DMS53 (cell line): ENCODE data around the gene SBNO2.
"Not testable (repeated sequence)": the region's sequence is repeated elsewhere in the genome, so short reads cannot be mapped to it uniquely, and the experiment has no call there.

Source experiments
- DNase-seq: peaks from one replicate; lab custom pipeline; 2025; lab: John Stamatoyannopoulos, UW

The SBNO2 gene

GRCh38 chr19:1206150-1206863, 32.2 kb upstream of the SBNO2 start:
- DNase-seq, result no peak

DNA sequence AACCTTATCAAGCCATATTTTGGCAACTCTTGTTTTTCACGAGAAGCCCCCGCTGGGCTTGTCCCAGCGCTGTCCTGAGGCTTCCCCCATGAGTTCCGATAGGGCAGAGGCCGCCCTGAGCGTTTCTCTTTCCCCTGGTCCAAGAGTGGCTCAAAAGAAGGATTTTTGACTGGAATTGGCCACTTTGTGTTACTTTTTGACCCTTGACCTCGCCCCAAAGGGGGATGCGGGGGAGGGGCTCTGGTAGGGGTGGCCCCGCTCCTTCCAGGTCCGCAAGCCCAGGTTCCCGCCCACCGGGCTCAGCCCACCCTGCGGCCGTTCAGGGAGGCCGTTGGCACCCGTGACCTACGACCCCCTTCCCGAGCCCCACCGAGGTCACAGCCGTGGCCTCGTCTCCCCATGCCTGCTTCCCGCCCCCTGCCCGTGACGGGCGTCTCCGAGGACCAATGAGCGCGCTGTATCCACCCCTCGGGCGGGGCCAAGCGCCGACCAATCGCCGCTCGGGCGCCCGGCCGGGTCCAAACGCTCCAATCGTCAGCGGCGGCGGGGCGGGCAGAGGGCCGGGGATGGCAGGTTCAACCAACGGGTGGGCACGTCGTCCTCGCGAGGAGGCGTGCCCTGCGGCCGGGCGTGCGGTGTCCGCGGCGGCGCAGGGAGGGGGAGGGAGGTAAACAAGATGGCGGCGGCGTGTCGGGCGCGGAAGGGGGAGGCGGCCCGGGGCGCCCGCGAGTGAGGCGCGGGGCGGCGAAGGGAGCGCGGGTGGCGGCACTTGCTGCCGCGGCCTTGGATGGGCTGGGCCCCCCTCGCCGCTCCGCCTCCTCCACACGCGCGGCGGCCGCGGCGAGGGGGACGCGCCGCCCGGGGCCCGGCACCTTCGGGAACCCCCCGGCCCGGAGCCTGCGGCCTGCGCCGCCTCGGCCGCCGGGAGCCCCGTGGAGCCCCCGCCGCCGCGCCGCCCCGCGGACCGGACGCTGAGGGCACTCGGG, 31.3 kb upstream of the SBNO2 start, which contains the start of gene STK11:
TSS of gene STK11 (plus strand) at position 665 of the 986 bp plus-strand sequence. CDS start 1,136 bp downstream, outside the sequence.
- DNase-seq, result peak; percentile 97

DNA sequence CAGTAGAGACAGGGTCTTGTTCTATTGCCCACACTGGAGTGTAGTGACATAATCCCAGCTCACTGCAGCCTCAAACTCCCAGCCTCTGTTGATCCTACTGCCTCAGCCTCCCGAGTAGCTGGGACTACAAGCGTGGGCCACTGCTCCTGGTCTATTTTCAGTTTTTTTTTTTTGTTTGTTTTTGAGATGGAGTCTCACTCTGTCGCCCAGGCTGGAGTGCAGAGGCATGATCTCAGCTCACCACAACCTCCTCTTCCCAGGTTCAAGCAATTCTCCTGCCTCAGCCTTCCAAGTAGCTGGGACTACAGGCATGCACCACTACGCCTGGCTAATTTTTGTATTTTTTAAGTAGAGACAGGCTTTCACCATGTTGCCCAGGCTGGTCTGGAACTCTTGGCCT, 26.5 kb upstream of the SBNO2 start:
- not testable (repeated sequence) for DNase-seq

GRCh38 chr19:1199531-1199930, 25.5 kb upstream of the SBNO2 start:
- DNase-seq, result no peak

GRCh38 chr19:1189419-1189818, 15.4 kb upstream of the SBNO2 start:
- DNase-seq, result peak; percentile 61

- peak; percentile 63 for DNase-seq
Measured at GRCh38 chr19:1183543-1184172, 9.6 kb upstream of the SBNO2 start.

GRCh38 chr19:1182727-1183126, 8.7 kb upstream of the SBNO2 start:
- no peak for DNase-seq

DNA sequence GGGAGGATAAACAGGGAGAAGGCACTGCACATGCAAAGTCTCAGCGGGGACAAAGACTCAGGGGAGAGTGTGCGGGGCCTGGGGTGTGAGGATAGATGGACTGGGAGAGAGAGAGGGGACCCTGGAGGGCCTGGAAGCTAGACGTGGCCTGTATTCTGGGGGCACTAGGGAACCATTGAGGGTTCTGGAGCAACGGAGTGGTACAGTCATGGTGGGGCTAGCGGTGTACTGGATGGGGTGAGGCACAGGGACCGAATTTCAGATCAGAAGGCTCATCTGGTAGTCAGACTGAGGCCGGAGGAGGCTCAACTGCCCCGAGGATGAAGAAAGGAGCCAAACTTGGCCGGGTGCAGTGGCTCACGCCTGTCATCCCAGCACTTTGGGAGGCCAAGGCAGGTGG, 8.0 kb upstream of the SBNO2 start:
- no peak for DNase-seq

DNA sequence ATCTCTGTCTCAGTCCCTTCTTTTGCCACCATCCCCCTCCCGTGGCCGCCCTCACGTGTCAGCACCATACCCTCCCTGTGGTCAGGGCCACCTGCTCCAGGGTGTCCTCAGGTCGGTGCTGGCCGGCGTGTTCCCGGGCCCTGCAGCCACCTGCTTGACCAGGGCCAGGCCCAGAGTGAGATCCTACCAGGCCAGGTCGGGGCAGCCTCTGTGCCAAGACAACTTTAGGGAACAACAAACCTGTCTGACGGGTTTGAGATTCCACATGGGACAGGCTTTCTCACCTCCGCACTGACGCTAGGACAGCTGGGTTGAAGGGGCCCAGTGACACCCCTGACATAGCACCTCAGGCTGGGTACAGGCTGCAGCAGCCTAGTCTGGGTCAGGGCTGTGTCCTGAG, 7.5 kb upstream of the SBNO2 start:
- DNase-seq, result peak; percentile 90

GRCh38 chr19:1177322-1178114, 3.5 kb upstream of the SBNO2 start:
- DNase-seq, result no peak

DNA sequence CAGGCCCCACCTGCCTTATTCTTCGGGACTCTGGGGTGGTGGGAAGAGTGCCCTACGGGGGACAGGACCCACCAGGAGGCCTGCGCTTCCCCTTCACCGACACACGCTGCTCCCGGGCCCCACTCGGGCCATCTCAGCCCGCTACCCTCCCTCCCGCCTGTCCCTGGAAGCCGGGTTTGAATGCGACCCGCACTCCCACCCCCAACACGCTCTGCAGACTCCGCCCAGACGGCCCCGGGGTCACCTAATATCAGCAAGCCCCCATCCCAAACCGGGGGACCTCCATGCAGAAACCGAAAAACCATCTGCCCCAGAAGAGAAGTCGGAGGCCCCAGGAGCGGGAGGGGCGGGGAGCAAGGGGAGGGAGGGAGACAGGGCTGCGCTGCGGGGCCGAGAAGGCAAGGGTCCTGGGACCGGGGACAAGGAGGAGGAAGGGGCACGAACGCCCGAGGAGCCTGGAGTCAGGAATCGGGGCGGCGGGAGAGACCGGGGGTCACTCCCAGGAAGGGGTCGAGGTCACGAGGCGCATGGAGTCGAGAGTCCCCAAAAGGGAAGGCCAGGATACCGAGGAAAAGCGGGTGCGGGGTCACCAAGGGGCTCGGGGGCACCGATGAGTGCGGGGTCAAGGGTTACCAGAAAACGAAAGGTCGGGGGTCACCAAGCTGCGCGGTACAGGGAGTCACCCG, 766 bp downstream of the SBNO2 start:
- DNase-seq, result peak; percentile 45

DNA sequence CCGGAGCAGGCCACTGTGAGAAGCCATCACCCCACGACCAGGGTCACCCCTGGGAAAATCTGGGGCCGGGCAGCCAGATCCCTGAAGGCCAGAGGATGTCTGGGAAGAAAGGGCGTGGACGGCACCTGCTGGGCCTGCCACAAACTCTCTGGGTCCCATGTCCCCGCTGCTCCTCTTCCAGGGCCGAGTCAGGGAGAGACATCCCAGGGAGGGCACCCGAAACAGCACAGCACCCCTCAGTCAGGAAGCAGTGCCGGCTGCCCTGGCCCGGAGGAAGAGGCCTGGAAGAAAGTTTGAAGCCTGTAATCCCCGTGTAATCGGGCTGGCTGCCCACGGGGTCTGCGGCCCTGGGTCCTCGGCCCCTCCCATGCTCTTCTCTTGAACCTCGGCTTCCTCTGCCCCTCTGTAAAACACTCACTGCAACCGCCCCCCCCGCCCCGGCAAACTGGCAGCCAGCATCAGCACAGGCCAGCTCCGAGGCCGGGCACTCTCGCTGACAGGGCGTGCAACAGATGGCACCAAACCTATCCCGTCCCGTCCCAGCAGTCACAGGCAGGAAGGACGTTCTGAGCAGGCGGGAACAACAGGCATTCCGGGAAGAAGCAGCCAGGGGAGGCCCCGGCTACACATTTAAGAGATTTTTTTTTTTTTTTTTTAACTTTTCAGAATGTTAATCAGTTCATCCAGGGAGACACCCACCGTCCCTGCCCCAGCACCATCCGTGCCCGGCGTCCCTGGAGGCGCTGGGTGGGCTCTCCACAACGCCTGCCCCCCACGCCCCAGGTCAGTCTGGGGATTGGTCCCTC, 1.5 kb downstream of the SBNO2 start:
- peak; percentile 47 for DNase-seq

- DNase-seq, result no peak
Measured at GRCh38 chr19:1171755-1172352, 2.2 kb downstream of the SBNO2 start.

GRCh38 chr19:1170938-1171754, 2.9 kb downstream of the SBNO2 start:
- DNase-seq, result no peak

DNA sequence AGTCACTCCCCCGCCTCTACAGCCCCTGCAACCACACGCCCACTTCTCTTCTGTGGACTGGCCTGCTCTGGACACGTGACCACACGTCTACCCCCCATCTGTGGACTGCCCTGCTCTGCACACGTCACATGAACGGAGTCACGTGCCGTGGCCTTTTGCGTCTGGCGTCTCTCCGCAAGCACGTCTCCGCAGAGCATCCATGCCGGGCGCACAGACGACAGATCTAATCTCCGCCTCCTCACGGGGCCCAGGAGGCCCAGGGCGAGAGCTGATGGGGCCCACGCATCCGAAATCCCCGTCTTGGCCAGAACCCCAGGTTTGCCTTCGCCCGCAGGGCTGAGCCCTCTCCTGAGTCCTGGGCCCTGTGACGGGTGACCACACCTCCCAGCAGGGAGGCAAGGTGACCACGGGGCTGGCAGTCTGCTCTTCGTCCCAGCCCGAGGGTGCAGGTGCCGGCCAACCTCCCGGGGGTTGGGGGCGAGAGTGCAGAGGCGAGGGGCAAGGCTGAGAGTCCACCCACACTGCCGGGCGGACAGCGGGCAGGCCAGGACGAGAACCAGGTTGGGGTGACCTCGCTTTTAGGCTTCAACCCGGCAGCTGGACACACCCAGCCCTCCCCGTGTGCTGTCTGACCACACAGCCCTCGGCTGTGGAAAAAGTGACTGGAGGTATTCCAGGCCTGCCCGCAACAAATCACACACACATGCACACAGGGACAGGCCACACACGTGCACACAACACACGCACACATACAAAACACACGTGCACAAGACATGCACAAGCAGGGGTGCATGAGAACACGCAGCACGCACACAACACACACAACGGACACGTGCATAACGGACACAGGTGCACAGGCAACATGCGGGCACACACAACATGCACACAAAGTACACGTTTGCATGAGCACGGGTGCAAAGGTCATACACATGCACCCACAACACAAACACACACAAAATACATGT, 3.9 kb downstream of the SBNO2 start:
- no peak for DNase-seq

GRCh38 chr19:1169411-1169791, 4.7 kb downstream of the SBNO2 start:
- DNase-seq, result no peak

GRCh38 chr19:1168572-1169410, 5.3 kb downstream of the SBNO2 start:
- no peak for DNase-seq
